ENCODE data around the gene MEAF6.

MEAF6 gene

DNA sequence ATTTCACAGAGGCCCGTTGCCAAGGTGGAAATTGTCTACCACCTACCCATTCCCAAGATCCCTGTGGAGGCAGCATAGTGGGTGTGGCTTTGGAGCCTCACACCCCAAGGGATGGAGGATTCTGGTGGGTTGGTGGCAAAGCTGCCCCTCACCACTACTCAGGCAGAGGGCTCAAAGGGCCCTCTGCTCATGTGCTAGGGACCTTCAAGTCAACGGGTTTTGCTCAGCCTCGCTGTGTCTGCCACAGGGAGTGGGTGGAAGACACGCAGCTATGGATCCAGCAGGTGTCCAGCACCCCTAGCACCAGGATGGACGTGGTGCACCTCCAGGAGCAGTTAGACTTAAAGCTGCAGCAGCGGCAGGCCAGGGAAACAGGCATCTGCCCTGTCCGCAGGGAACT is 44.5 kb upstream of the MEAF6 start:
- H3K27me3 ChIP-seq (ENCODE audit: insufficient read depth, low read depth), result no peaks in the 10 kb centered on the region
- no peak overlapping the region for H3K4me2 ChIP-seq
- H3K4me1 ChIP-seq (ENCODE audit: low read depth, poor library complexity, severe bottlenecking), result peaks cover 4% of the 10 kb centered on the region
- no peaks in the 10 kb centered on the region for H4K20me1 ChIP-seq (ENCODE audit: insufficient read depth)
- TF ChIP-seq, protein P1, sequence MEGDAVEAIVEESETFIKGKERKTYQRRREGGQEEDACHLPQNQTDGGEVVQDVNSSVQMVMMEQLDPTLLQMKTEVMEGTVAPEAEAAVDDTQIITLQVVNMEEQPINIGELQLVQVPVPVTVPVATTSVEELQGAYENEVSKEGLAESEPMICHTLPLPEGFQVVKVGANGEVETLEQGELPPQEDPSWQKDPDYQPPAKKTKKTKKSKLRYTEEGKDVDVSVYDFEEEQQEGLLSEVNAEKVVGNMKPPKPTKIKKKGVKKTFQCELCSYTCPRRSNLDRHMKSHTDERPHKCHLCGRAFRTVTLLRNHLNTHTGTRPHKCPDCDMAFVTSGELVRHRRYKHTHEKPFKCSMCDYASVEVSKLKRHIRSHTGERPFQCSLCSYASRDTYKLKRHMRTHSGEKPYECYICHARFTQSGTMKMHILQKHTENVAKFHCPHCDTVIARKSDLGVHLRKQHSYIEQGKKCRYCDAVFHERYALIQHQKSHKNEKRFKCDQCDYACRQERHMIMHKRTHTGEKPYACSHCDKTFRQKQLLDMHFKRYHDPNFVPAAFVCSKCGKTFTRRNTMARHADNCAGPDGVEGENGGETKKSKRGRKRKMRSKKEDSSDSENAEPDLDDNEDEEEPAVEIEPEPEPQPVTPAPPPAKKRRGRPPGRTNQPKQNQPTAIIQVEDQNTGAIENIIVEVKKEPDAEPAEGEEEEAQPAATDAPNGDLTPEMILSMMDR (conservative IDR thresholded peaks at IDR 0.05; ENCODE audit: low read depth, low read length), result no peak
- H3K36me3 ChIP-seq (ENCODE audit: insufficient read depth), result no peaks in the 10 kb centered on the region
- H3K27ac ChIP-seq, result no peak overlapping the region
- H3K79me2 ChIP-seq (ENCODE audit: insufficient read depth, low read depth), result no peaks in the 10 kb centered on the region
- H3K9ac ChIP-seq, result no peak overlapping the region
- no peak overlapping the region for H2AFZ ChIP-seq (ENCODE audit: low read depth)
- no peak overlapping the region for H3K4me3 ChIP-seq (IDR thresholded peaks at IDR 0.05; ENCODE audit: insufficient read depth, low read depth, low read length)

DNA sequence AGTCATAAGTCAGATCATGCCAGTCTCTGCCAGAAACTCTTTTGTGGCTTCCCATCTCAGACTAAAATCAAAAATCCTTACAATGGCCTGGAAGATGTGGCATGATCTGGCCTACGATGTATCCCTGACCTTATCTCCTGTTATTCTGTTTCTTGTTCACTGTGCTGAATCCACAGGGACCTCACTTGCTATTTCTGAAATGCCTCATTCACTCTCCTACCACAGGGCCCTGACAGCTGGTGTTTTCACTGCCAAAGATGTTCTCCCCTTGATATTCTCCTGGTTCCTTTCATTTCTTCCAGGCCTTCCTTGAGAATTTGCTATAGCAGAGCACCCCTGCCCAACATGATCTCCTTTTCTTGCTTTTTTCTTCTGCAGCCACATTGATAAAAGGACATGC is 43.8 kb upstream of the MEAF6 start:
- Histone ChIP-seq H3K4me1 (ENCODE audit: low read depth, poor library complexity, severe bottlenecking) (peaks cover 5% of the 10 kb centered on the region), H4K20me1 (ENCODE audit: insufficient read depth) (no peaks in the 10 kb centered on the region)
- TF ChIP-seq, protein P1 (conservative IDR thresholded peaks at IDR 0.05; ENCODE audit: low read depth, low read length), result no peak

DNA sequence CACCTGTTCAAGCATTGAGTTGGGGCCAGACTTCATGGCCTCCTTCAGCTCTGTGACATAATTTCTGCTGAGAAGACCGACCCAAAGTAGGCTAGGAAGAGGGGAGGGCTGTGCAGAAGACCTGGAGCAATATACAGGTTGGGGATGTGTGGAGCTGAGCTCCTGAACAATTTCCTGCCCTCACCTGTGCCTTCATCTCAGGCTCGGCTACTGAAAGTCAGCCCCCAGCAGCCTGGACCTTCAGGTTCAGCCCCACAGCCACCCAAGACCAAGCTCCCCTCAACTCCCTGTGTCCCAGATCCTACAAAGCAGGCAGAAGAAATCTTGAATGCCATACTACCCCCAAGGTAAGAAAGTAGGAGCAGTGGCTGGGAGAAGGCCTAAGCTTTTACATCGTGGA is 42.8 kb upstream of the MEAF6 start:
- Histone ChIP-seq H4K20me1 (ENCODE audit: insufficient read depth) (no peaks in the 10 kb centered on the region), H3K4me1 (ENCODE audit: low read depth, poor library complexity, severe bottlenecking) (peaks cover 14% of the 10 kb centered on the region), H3K4me3 (IDR thresholded peaks at IDR 0.05; ENCODE audit: insufficient read depth, low read depth, low read length) (no peak overlapping the region), H3K27ac (no peak overlapping the region), H3K27me3 (ENCODE audit: insufficient read depth, low read depth) (no peaks in the 10 kb centered on the region), H3K9ac (no peak overlapping the region), H3K36me3 (ENCODE audit: insufficient read depth) (no peaks in the 10 kb centered on the region), H2AFZ (ENCODE audit: low read depth) (no peak overlapping the region), H3K4me2 (no peak overlapping the region), H3K79me2 (ENCODE audit: insufficient read depth, low read depth) (peaks cover 14% of the 10 kb centered on the region)
- TF ChIP-seq, protein P1 (conservative IDR thresholded peaks at IDR 0.05; ENCODE audit: low read depth, low read length), result no peak

More for the DNA sequence above, 43.8 kb upstream of the MEAF6 start:
- H3K27ac ChIP-seq, result no peak overlapping the region
- no peak overlapping the region for H3K9ac ChIP-seq
- no peak overlapping the region for H3K4me3 ChIP-seq (IDR thresholded peaks at IDR 0.05; ENCODE audit: insufficient read depth, low read depth, low read length)
- H3K4me2 ChIP-seq, result no peak overlapping the region
- H2AFZ ChIP-seq (ENCODE audit: low read depth), result no peak overlapping the region
- H3K36me3 ChIP-seq (ENCODE audit: insufficient read depth), result no peaks in the 10 kb centered on the region
- H3K27me3 ChIP-seq (ENCODE audit: insufficient read depth, low read depth), result no peaks in the 10 kb centered on the region
- H3K79me2 ChIP-seq (ENCODE audit: insufficient read depth, low read depth), result peaks cover 4% of the 10 kb centered on the region

DNA sequence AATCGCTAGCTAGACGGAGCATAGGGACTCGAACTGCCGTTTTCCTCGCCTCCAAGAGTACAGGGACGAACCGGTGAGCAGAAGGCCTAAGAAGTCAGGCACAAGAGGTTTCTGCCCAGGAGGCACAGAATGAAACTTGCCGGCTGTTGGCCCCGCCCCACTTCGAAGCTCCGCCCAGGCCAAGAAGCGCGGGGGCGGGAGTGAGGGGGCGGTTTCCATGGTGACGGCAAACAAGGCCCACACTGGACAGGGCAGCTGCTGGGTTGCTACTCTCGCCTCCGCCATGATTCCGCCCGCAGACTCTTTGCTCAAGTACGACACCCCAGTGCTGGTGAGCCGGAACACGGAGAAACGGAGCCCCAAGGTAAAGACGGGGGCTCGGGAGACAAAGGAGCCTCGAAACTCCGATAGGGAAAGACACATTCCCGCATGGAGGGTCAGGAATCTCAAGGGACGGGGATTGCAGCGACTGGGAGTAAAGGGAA is 42.2 kb upstream of the MEAF6 start, which contains the start of gene DNALI1:
DNALI1 (plus strand) TSS at position 229 of the 485 bp plus-strand sequence; CDS start at position 284, 55 bp downstream.
- H3K4me2 ChIP-seq, result no peak within 1 kb of the TSS
- no peak within 1 kb of the TSS for H3K4me3 ChIP-seq (IDR thresholded peaks at IDR 0.05; ENCODE audit: insufficient read depth, low read depth, low read length)
- H3K79me2 ChIP-seq (ENCODE audit: insufficient read depth, low read depth), result peaks cover 18% of the 10 kb centered on the region
- no peak within 1 kb of the TSS for H2AFZ ChIP-seq (ENCODE audit: low read depth)
- H3K4me1 ChIP-seq (ENCODE audit: low read depth, poor library complexity, severe bottlenecking), result peaks cover 20% of the 10 kb centered on the region
- H3K36me3 ChIP-seq (ENCODE audit: insufficient read depth), result no peaks in the 10 kb centered on the region
- H3K27ac ChIP-seq, result no peak within 1 kb of the TSS
- TF ChIP-seq, protein P1 (conservative IDR thresholded peaks at IDR 0.05; ENCODE audit: low read depth, low read length), result no peak
- no peaks in the 10 kb centered on the region for H3K27me3 ChIP-seq (ENCODE audit: insufficient read depth, low read depth)
- H3K9ac ChIP-seq, result no peak within 1 kb of the TSS
- no peaks in the 10 kb centered on the region for H4K20me1 ChIP-seq (ENCODE audit: insufficient read depth)
